ENCODE results near the gene ALDH3B1.
A peak's percentile ranks its signal among the peaks of the same experiment; 100 is the strongest.

The ALDH3B1 gene

DNA sequence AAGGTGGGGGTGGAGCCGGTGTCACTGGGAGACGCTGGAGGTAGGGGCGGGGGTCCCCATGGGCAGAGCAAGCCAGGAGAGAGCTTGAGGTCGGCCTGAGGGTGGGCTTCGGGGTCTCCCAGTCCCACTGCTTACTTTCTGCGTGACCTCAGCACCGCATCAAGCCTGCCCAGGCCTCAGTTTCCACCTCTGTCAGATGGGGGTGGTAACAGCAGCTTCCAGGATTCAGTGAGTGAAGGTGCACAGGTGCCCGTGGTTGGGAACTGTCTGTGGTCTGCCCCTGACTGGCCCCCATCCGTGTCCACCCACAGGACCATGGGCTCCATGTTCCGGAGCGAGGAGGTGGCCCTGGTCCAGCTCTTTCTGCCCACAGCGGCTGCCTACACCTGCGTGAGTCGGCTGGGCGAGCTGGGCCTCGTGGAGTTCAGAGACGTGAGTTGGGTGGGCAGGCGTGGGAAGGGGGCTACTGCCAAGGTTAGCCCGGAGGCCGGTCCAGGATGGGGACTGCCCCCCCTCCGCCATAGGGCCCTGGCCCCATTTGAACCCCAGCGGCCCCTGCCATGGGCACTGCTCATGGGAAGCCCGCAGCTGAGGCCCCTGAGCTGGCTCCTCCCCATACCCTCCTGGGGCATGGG is 30.9 kb downstream of the ALDH3B1 start:
- ChIA-PET CTCF (interaction anchor here (1.0 to 1.5 kb wide), 2 partner anchors 32 to 168 kb away, joined by 3 read pairs; no protein-coding TSS in a partner anchor), POLR2A (interaction anchor here (1.1 to 1.7 kb wide), 5 partner anchors 10 to 171 kb away, joined by 3 to 9 read pairs (median 4); partner anchors contain the start of genes ALDH3B1 and NDUFS8)
- no peak for DNase-seq (ENCODE audit: low read depth, low spot score)
- no peak for TF ChIP-seq CTCF (IDR thresholded peaks at IDR 0.05; ENCODE audit: insufficient read depth, low read length, missing control alignments)
- peak overlapping the region; percentile 73 for H3K4me3 ChIP-seq (ENCODE audit: low read depth, low read length)

DNA sequence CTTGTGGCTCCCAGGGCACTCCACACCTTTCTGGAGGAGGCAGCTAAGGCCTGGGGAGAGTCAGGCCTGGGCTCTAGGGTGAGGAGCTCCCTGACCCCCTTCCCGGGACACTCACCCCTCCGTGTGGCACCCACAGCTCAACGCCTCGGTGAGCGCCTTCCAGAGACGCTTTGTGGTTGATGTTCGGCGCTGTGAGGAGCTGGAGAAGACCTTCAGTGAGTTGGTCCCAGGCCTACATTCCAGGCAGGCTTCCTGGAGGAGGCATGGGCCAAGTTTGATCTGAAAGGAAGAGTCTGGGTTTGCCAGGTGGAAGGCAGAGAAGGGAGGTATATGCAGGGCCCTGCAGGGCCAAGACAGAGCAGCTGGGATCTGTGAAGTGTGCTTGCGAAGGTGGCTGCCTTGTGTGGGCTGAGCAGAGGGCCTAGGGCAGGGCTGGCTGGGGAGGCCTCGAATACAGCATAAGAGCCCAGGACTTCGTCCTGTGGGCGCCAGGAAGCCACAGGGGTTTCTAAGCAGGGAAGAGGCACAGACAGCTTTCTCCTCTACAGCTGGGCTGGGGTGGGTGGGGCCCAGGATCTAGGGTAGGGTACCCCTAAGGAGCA is 31.6 kb downstream of the ALDH3B1 start:
- CTCF ChIA-PET: interaction anchor here (1.5 kb wide), 1 partner anchor 33 kb away, joined by 3 read pairs; no protein-coding TSS in a partner anchor
- TF ChIP-seq CTCF (IDR thresholded peaks at IDR 0.05; ENCODE audit: insufficient read depth, low read length, missing control alignments): no peak
- no peak for DNase-seq (ENCODE audit: low read depth, low spot score)
- H3K4me3 ChIP-seq (ENCODE audit: low read depth, low read length): no peak overlapping the region
- POLR2A ChIA-PET: interaction anchor here (0.6 to 2.8 kb wide), 5 partner anchors 11 to 32 kb away, joined by 3 to 17 read pairs (median 5); partner anchors contain the start of genes ALDH3B1 and NDUFS8

GRCh38 chr11:68042219-68043028 is 32.3 kb downstream of the ALDH3B1 start:
- ChIA-PET POLR2A (interaction anchor here (0.6 to 2.8 kb wide), 5 partner anchors 11 to 32 kb away, joined by 3 to 17 read pairs (median 5); partner anchors contain the start of genes ALDH3B1 and NDUFS8), CTCF (interaction anchor here (1.5 to 1.8 kb wide), 4 partner anchors 10 to 167 kb away, joined by 3 to 5 read pairs (median 4); no protein-coding TSS in a partner anchor)
- TF ChIP-seq CTCF (IDR thresholded peaks at IDR 0.05; ENCODE audit: insufficient read depth, low read length, missing control alignments): no peak

GRCh38 chr11:68043029-68043348 is 32.9 kb downstream of the ALDH3B1 start:
- H3K4me3 ChIP-seq (ENCODE audit: low read depth, low read length): peak overlapping the region; percentile 15; the same call in 1 of the 2 replicates
- POLR2A ChIA-PET: interaction anchor here (1.7 to 2.8 kb wide), 3 partner anchors 10 to 33 kb away, joined by 5 to 17 read pairs (median 6); partner anchors contain the start of genes ALDH3B1 and NDUFS8
- no peak for TF ChIP-seq CTCF (IDR thresholded peaks at IDR 0.05; ENCODE audit: insufficient read depth, low read length, missing control alignments)
- CTCF ChIA-PET: interaction anchor here (1.6 to 1.8 kb wide), 3 partner anchors 9 to 166 kb away, joined by 4 to 5 read pairs (median 4); no protein-coding TSS in a partner anchor
- DNase-seq (ENCODE audit: low read depth, low spot score): no peak

More at GRCh38 chr11:68042219-68043028, 32.3 kb downstream of the ALDH3B1 start:
- H3K4me3 ChIP-seq (ENCODE audit: low read depth, low read length): no peak overlapping the region
- DNase-seq (ENCODE audit: low read depth, low spot score): no peak

- no peak for DNase-seq (ENCODE audit: low read depth, low spot score)
- CTCF ChIA-PET: interaction anchor here (1.6 to 1.8 kb wide), 3 partner anchors 9 to 166 kb away, joined by 4 to 5 read pairs (median 4); no protein-coding TSS in a partner anchor
- H3K4me3 ChIP-seq (ENCODE audit: low read depth, low read length): peak overlapping the region; percentile 12; the same call in 1 of the 2 replicates
- TF ChIP-seq CTCF (IDR thresholded peaks at IDR 0.05; ENCODE audit: insufficient read depth, low read length, missing control alignments): no peak
- POLR2A ChIA-PET: interaction anchor here (0.6 to 2.8 kb wide), 3 partner anchors 9 to 33 kb away, joined by 3 to 17 read pairs (median 6); partner anchors contain the start of gene ALDH3B1
Measured at GRCh38 chr11:68043349-68044144, 33.4 kb downstream of the ALDH3B1 start.
